ENCODE results near the gene FLOT1. TPM values are rescaled to one million over a fixed set of nuclear protein-coding genes. Genes with fewer than 3 reads are reported as not detected.

FLOT1 gene
- polyA plus RNA-seq, 1 donor (not counting 4 experiments of a cell fraction or from before 2014, with no cell fraction given) = 21.6 TPM

DNA sequence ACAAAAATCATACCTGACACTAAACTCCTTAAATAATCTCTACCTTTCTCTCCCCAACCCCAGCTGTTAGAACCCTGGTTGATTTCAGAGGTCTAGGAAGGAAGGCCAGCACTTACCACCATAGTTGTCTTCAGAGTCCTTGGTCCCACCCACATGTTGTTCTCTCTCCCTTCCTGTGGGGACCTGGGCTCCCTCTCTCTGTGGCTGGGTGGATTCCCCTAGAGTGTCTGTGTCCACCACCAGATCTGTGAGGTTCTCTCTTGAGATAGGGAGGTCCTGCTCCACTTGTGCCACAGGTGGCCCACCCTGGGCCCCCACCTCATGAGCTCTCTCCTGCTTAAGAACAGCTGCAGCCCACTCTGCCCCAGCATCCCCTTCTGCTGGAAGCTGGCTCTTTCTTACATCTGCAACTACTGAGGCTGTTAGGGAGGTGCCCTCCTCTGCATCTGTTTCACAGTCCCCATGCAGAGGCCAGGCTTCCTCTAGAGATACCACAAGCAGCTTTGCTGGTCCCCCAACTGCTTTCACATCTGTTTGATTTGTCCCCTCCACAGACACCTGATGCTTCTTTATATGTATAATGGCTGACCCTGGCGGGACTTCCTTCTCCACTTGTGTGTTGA, 30.6 kb downstream of the FLOT1 start:
- dilution Hi-C loops (cut with MboI; ENCODE audit: extremely low pct_ligation_motif_present, low sequenced_read_pairs) = no loop called here
- FAIRE-seq = no peak
- no peak for TF ChIP-seq CTCF (optimal IDR thresholded peaks at IDR 0.05 in 1 of 3, IDR thresholded peaks at IDR 0.05 in 1 of 3, conservative IDR thresholded peaks at IDR 0.05 in 1 of 3; ENCODE audit: extremely low read depth in 1 of 3, insufficient read depth in 2 of 3, low read length in 3 of 3)
- TF ChIP-seq EZH2 (IDR thresholded peaks at IDR 0.05; ENCODE audit: low read length) = no peak

GRCh38 chr6:30709101-30709868, 33.2 kb downstream of the FLOT1 start:
- dilution Hi-C loops (cut with MboI; ENCODE audit: extremely low pct_ligation_motif_present, low sequenced_read_pairs) = no loop called here
- TF ChIP-seq CTCF (optimal IDR thresholded peaks at IDR 0.05 in 1 of 3, IDR thresholded peaks at IDR 0.05 in 1 of 3, conservative IDR thresholded peaks at IDR 0.05 in 1 of 3; ENCODE audit: extremely low read depth in 1 of 3, insufficient read depth in 2 of 3, low read length in 3 of 3) (no peak), EZH2 (IDR thresholded peaks at IDR 0.05; ENCODE audit: low read length) (no peak)
- H3K27ac ChIP-seq (ENCODE audit: control insufficient read depth, insufficient read depth, low read length) = no peak overlapping the region

More for the DNA sequence above, 30.6 kb downstream of the FLOT1 start:
- Histone ChIP-seq H2AFZ (ENCODE audit: control insufficient read depth, low read length) (no peak overlapping the region), H4K20me1 (ENCODE audit: control insufficient read depth, extremely low read depth, insufficient read depth, low read length) (no peaks in the 10 kb centered on the region), H3K9ac (ENCODE audit: control insufficient read depth, extremely low read depth, insufficient read depth, low read length) (no peak overlapping the region), H3K79me2 (ENCODE audit: control insufficient read depth, insufficient read depth, low read length) (peaks cover 4% of the 10 kb centered on the region), H3K27ac (ENCODE audit: control insufficient read depth, insufficient read depth, low read length) (no peak overlapping the region), H3K27me3 (ENCODE audit: control insufficient read depth, extremely low read depth, insufficient read depth, low read length) (no peaks in the 10 kb centered on the region), H3K36me3 (ENCODE audit: control insufficient read depth in 2 of 2, extremely low read depth in 1 of 2, insufficient read depth in 2 of 2, low read length in 2 of 2) (peaks cover 15 to 25% of the 10 kb centered on the region in 2 experiments), H3K9me3 (ENCODE audit: control insufficient read depth, low read depth, low read length) (no peaks in the 10 kb centered on the region), H3K4me3 (ENCODE audit: control insufficient read depth in 2 of 3, extremely low read depth in 1 of 3, insufficient read depth in 2 of 3, low read depth in 1 of 3, low read length in 3 of 3) (no peak overlapping the region), H3K9me1 (ENCODE audit: control insufficient read depth, extremely low read depth, insufficient read depth, low read length) (no peaks in the 10 kb centered on the region), H3K4me2 (ENCODE audit: control insufficient read depth, extremely low read depth, insufficient read depth, low read depth, low read length) (no peak overlapping the region), H3K4me1 (ENCODE audit: control insufficient read depth, extremely low read depth, insufficient read depth, low read length) (peaks cover 15% of the 10 kb centered on the region)
- no peak for DNase-seq (ENCODE audit: low read depth, low spot score)

More at GRCh38 chr6:30709101-30709868, 33.2 kb downstream of the FLOT1 start:
- H3K9ac ChIP-seq (ENCODE audit: control insufficient read depth, extremely low read depth, insufficient read depth, low read length) = no peak overlapping the region
- no peak for DNase-seq (ENCODE audit: low read depth, low spot score)
- no peaks in the 10 kb centered on the region for H4K20me1 ChIP-seq (ENCODE audit: control insufficient read depth, extremely low read depth, insufficient read depth, low read length)
- no peak overlapping the region for H3K4me2 ChIP-seq (ENCODE audit: control insufficient read depth, extremely low read depth, insufficient read depth, low read depth, low read length)
- no peaks in the 10 kb centered on the region for H3K9me1 ChIP-seq (ENCODE audit: control insufficient read depth, extremely low read depth, insufficient read depth, low read length)
- peaks cover 15 to 25% of the 10 kb centered on the region in 2 experiments for H3K36me3 ChIP-seq (ENCODE audit: control insufficient read depth in 2 of 2, extremely low read depth in 1 of 2, insufficient read depth in 2 of 2, low read length in 2 of 2)
- no peak overlapping the region for H3K4me3 ChIP-seq (ENCODE audit: control insufficient read depth in 2 of 3, extremely low read depth in 1 of 3, insufficient read depth in 2 of 3, low read depth in 1 of 3, low read length in 3 of 3)
- no peaks in the 10 kb centered on the region for H3K9me3 ChIP-seq (ENCODE audit: control insufficient read depth, low read depth, low read length)
- H2AFZ ChIP-seq (ENCODE audit: control insufficient read depth, low read length) = no peak overlapping the region
- H3K4me1 ChIP-seq (ENCODE audit: control insufficient read depth, extremely low read depth, insufficient read depth, low read length) = peaks cover 11% of the 10 kb centered on the region
- no peaks in the 10 kb centered on the region for H3K27me3 ChIP-seq (ENCODE audit: control insufficient read depth, extremely low read depth, insufficient read depth, low read length)
- FAIRE-seq = no peak
- no peaks in the 10 kb centered on the region for H3K79me2 ChIP-seq (ENCODE audit: control insufficient read depth, insufficient read depth, low read length)

Data from keratinocyte (primary cell).